Caco-2 (cell line): ENCODE data around the gene OR2A1. TPM values are rescaled to one million over a fixed set of nuclear protein-coding genes. Genes with fewer than 3 reads are reported as not detected.
A peak's percentile ranks its signal among the peaks of the same experiment; 100 is the strongest.
"Not testable (repeated sequence)": the region's sequence is repeated elsewhere in the genome, so short reads cannot be mapped to it uniquely, and the experiment has no call there.

Experiments
- BruUV-seq: library from RNA; stranded (reverse); fragments of 400-500 nt; replicated peaks from 2 replicates; lab custom pipeline; 2021; lab: Mats Ljungman, UMichigan
- CTCF ChIA-PET: fragments of 300-600 bp; sonication (Branson Sonifier 250); formaldehyde crosslinking; loops from one replicate; lab custom pipeline; 2022; ENCODE audit warnings: antibody characterized with exemption; lab: Charles Lee
- POLR2A ChIA-PET: fragments of 300-600 bp; sonication (Branson Sonifier 250); formaldehyde crosslinking; loops from one replicate; lab custom pipeline; 2022; ENCODE audit warnings: antibody characterized with exemption; lab: Charles Lee
- DNase-seq, 2 experiments: peaks; one replicate each; pipeline versions ENCODE4 v3.0.0 to v3.0.0-alpha.2; 2020 to 2022
- H3K27me3 ChIP-seq: replicated peaks from 2 replicates; pipeline ENCODE4 v1.6.0; 2011; ENCODE audit warnings: low read length; ENCODE audit not compliant: control insufficient read depth, insufficient read depth
- H3K36me3 ChIP-seq: 2 replicates; pipeline ENCODE4 v1.5.1; 2011; ENCODE audit warnings: low read length; ENCODE audit not compliant: control insufficient read depth, insufficient read depth
- H3K4me1 ChIP-seq: fragments of 250-450 bp; sonication (Bioruptor Pico); 2 replicates; pipeline ENCODE4 v1.5.1; 2020; ENCODE audit warnings: mild to moderate bottlenecking
- H3K4me3 ChIP-seq: 2 replicates; pipeline ENCODE4 v1.5.1; 2011; ENCODE audit warnings: low read depth, mild to moderate bottlenecking, control low read depth, low read length
- H3K9me3 ChIP-seq: fragments of 250-450 bp; sonication (Bioruptor Pico); 2 replicates; pipeline ENCODE4 v1.5.1; 2020; ENCODE audit warnings: mild to moderate bottlenecking, moderate library complexity
- H3K27ac Mint-ChIP-seq: one replicate; pipeline ENCODE4 v1.8.0; 2022; ENCODE audit warnings: mixed read lengths; ENCODE audit not compliant: unreplicated experiment
- H3K27me3 Mint-ChIP-seq: one replicate; pipeline ENCODE4 v1.8.0; 2022; ENCODE audit warnings: mixed read lengths; ENCODE audit not compliant: insufficient read depth, unreplicated experiment
- H3K36me3 Mint-ChIP-seq: one replicate; pipeline ENCODE4 v1.8.0; 2022; ENCODE audit warnings: mild to moderate bottlenecking, mixed read lengths; ENCODE audit not compliant: insufficient read depth, unreplicated experiment
- H3K4me1 Mint-ChIP-seq: one replicate; pipeline ENCODE4 v1.8.0; 2022; ENCODE audit warnings: low read depth, mixed read lengths; ENCODE audit not compliant: unreplicated experiment
- H3K4me3 Mint-ChIP-seq: one replicate; pipeline ENCODE4 v1.8.0; 2022; ENCODE audit warnings: mild to moderate bottlenecking, moderate library complexity, mixed read lengths; ENCODE audit not compliant: unreplicated experiment
- H3K9me3 Mint-ChIP-seq: one replicate; pipeline ENCODE4 v1.8.0; 2022; ENCODE audit warnings: mixed read lengths; ENCODE audit not compliant: unreplicated experiment
- intact Hi-C: fragments of 100-400 bp; cut with micrococcal nuclease; formaldehyde crosslinking; loops from one replicate; pipeline ENCODE4 v1.10.0; 2022; ENCODE audit not compliant: unreplicated experiment
- total RNA-seq: library from RNA; stranded (reverse); gene quantifications from 2 replicates; pipeline ENCODE4 v1.2.3, GENCODE V29; 2022

Gene OR2A1
- total RNA-seq, 1 experiment from 2014 or later, result not detected

- CTCF ChIA-PET, H3K27me3 Mint-ChIP-seq, H3K9me3 ChIP-seq, H3K4me1 ChIP-seq, BruUV-seq, intact Hi-C loops, H3K9me3 Mint-ChIP-seq, POLR2A ChIA-PET, H3K4me1 Mint-ChIP-seq, H3K27me3 ChIP-seq, H3K36me3 Mint-ChIP-seq, DNase-seq, H3K27ac Mint-ChIP-seq, H3K4me3 ChIP-seq, H3K4me3 Mint-ChIP-seq, H3K36me3 ChIP-seq: not testable (repeated sequence)
These were observed 28.5 kb upstream of the OR2A1 start for GRCh38 chr7:144283716-144284115.

GRCh38 chr7:144287171-144287784 is 24.9 kb upstream of the OR2A1 start:
- H3K4me1 Mint-ChIP-seq, intact Hi-C loops, H3K27me3 ChIP-seq, BruUV-seq, H3K9me3 Mint-ChIP-seq, H3K4me3 Mint-ChIP-seq, H3K4me1 ChIP-seq, H3K9me3 ChIP-seq, H3K27me3 Mint-ChIP-seq, H3K4me3 ChIP-seq, DNase-seq, CTCF ChIA-PET, H3K27ac Mint-ChIP-seq, POLR2A ChIA-PET, H3K36me3 ChIP-seq, H3K36me3 Mint-ChIP-seq: not testable (repeated sequence)

GRCh38 chr7:144291607-144292006 is 20.6 kb upstream of the OR2A1 start:
- H3K9me3 ChIP-seq, H3K4me1 Mint-ChIP-seq, H3K27ac Mint-ChIP-seq, H3K4me3 Mint-ChIP-seq, BruUV-seq, H3K4me1 ChIP-seq, H3K27me3 Mint-ChIP-seq, H3K9me3 Mint-ChIP-seq, H3K36me3 Mint-ChIP-seq, POLR2A ChIA-PET, H3K36me3 ChIP-seq, intact Hi-C loops, DNase-seq, H3K27me3 ChIP-seq, H3K4me3 ChIP-seq, CTCF ChIA-PET: not testable (repeated sequence)

- H3K36me3 ChIP-seq, POLR2A ChIA-PET, H3K9me3 Mint-ChIP-seq, H3K4me1 ChIP-seq, H3K4me3 ChIP-seq, BruUV-seq, H3K4me3 Mint-ChIP-seq, H3K27ac Mint-ChIP-seq, H3K9me3 ChIP-seq, H3K36me3 Mint-ChIP-seq, H3K27me3 ChIP-seq, H3K4me1 Mint-ChIP-seq, H3K27me3 Mint-ChIP-seq, DNase-seq, CTCF ChIA-PET, intact Hi-C loops: not testable (repeated sequence)
These were observed 19.6 kb upstream of the OR2A1 start for GRCh38 chr7:144292384-144293161.

- DNase-seq, H3K27me3 ChIP-seq, H3K9me3 Mint-ChIP-seq, H3K4me1 Mint-ChIP-seq, H3K27ac Mint-ChIP-seq, H3K4me1 ChIP-seq, H3K27me3 Mint-ChIP-seq, CTCF ChIA-PET, intact Hi-C loops, H3K9me3 ChIP-seq, H3K4me3 Mint-ChIP-seq, H3K36me3 ChIP-seq, POLR2A ChIA-PET, H3K4me3 ChIP-seq, H3K36me3 Mint-ChIP-seq: not testable (repeated sequence)
- BruUV-seq, result TSS peak; percentile 82
These were observed 18.3 kb upstream of the OR2A1 start for GRCh38 chr7:144293794-144294499.

- DNase-seq, H3K36me3 ChIP-seq, H3K27me3 ChIP-seq, H3K9me3 Mint-ChIP-seq, H3K9me3 ChIP-seq, H3K36me3 Mint-ChIP-seq, H3K4me3 ChIP-seq, H3K4me1 ChIP-seq, POLR2A ChIA-PET, H3K4me1 Mint-ChIP-seq, BruUV-seq, CTCF ChIA-PET, H3K4me3 Mint-ChIP-seq, intact Hi-C loops, H3K27me3 Mint-ChIP-seq, H3K27ac Mint-ChIP-seq: not testable (repeated sequence)
These were observed 9.5 kb upstream of the OR2A1 start for GRCh38 chr7:144302578-144303303.
